MCF 10A (cell line): ENCODE measurements around the gene MTERF4. TPM values are rescaled to one million over a fixed set of nuclear protein-coding genes. Genes with fewer than 3 reads are reported as not detected.

Experiments
- BruUV-seq: library from RNA; stranded (reverse); fragments of 400-500 nt; replicated peaks from 2 replicates; lab custom pipeline; 2021; lab: Mats Ljungman, UMichigan
- CTCF ChIA-PET: fragments of 300-600 bp; sonication (Branson Sonifier 250); formaldehyde crosslinking; extraction: SDS; loops from one replicate; lab custom pipeline; 2021; ENCODE audit warnings: antibody characterized with exemption, inconsistent platforms; lab: Yijun Ruan, JAX
- POLR2A ChIA-PET: fragments of 300-600, 350-650 bp; sonication (Branson Sonifier 250); formaldehyde crosslinking; extraction: SDS; loops from one replicate; lab custom pipeline; 2020; ENCODE audit warnings: antibody characterized with exemption, inconsistent platforms; lab: Yijun Ruan, JAX
- DNase-seq: peaks from one replicate; pipeline ENCODE4 v3.0.0-alpha.2; 2018; ENCODE audit not compliant: unreplicated experiment
- H3K27ac Mint-ChIP-seq: one replicate; pipeline ENCODE4 v1.8.0; 2022; ENCODE audit warnings: mild to moderate bottlenecking, low read depth, mixed read lengths; ENCODE audit not compliant: unreplicated experiment
- H3K27me3 Mint-ChIP-seq: one replicate; pipeline ENCODE4 v1.8.0; 2022; ENCODE audit warnings: mixed read lengths; ENCODE audit not compliant: insufficient read depth, unreplicated experiment
- H3K36me3 Mint-ChIP-seq: one replicate; pipeline ENCODE4 v1.8.0; 2022; ENCODE audit warnings: mild to moderate bottlenecking, moderate library complexity, mixed read lengths; ENCODE audit not compliant: insufficient read depth, unreplicated experiment
- H3K4me1 Mint-ChIP-seq: one replicate; pipeline ENCODE4 v1.8.0; 2022; ENCODE audit warnings: mixed read lengths; ENCODE audit not compliant: insufficient read depth, unreplicated experiment
- H3K4me3 Mint-ChIP-seq: one replicate; pipeline ENCODE4 v1.8.0; 2022; ENCODE audit warnings: mild to moderate bottlenecking, moderate library complexity, mixed read lengths; ENCODE audit not compliant: unreplicated experiment
- H3K9me3 Mint-ChIP-seq: one replicate; pipeline ENCODE4 v1.8.0; 2022; ENCODE audit warnings: mixed read lengths; ENCODE audit not compliant: unreplicated experiment
- intact Hi-C: fragments of 100-400 bp; cut with micrococcal nuclease; formaldehyde crosslinking; loops from 2 replicates; pipeline ENCODE4 v1.14.1; 2022
- total RNA-seq: library from RNA; stranded (reverse); gene quantifications from 2 replicates; pipeline ENCODE4 v1.2.3, GENCODE V29; 2022
- TF ChIP-seq, protein P1 (sequence below): fragments of 200-600 bp; IDR thresholded peaks from one replicate; pipeline ENCODE4 v1.8.0; 2022; ENCODE audit warnings: antibody characterized with exemption, mild to moderate bottlenecking; ENCODE audit not compliant: unreplicated experiment

Gene MTERF4
- total RNA-seq, 1 experiment from 2014 or later, result 29.9 TPM

DNA sequence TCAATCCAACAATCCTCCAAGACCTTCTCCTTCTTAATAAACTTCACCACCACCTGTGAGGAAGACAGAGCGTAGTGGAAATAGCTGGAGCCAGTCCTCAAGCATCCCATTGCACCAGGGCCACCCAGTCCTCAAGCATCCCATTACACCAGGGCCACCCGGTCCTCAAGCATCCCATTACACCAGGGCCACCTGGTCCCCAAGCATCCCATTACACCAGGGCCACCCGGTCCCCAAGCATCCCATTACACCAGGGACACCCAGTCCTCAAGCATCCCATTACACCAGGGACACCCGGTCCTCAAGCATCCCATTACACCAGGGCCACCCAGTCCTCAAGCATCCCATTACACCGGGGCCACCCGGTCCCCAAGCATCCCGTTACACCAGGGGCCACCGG, 13.3 kb upstream of the MTERF4 start:
- TF ChIP-seq, protein P1, sequence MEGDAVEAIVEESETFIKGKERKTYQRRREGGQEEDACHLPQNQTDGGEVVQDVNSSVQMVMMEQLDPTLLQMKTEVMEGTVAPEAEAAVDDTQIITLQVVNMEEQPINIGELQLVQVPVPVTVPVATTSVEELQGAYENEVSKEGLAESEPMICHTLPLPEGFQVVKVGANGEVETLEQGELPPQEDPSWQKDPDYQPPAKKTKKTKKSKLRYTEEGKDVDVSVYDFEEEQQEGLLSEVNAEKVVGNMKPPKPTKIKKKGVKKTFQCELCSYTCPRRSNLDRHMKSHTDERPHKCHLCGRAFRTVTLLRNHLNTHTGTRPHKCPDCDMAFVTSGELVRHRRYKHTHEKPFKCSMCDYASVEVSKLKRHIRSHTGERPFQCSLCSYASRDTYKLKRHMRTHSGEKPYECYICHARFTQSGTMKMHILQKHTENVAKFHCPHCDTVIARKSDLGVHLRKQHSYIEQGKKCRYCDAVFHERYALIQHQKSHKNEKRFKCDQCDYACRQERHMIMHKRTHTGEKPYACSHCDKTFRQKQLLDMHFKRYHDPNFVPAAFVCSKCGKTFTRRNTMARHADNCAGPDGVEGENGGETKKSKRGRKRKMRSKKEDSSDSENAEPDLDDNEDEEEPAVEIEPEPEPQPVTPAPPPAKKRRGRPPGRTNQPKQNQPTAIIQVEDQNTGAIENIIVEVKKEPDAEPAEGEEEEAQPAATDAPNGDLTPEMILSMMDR, result no peak
- ChIA-PET POLR2A (no interaction called here), CTCF (interaction anchor here (0.7 kb wide), 1 partner anchor 38 kb away, joined by 4 read pairs; no protein-coding TSS in a partner anchor)
- H3K4me3 Mint-ChIP-seq, result no peak overlapping the region
- no peaks in the 10 kb centered on the region for H3K4me1 Mint-ChIP-seq
- peaks cover 9% of the 10 kb centered on the region for H3K36me3 Mint-ChIP-seq
- intact Hi-C loops, result no loop called here
- H3K9me3 Mint-ChIP-seq, result no peaks in the 10 kb centered on the region
- no peak overlapping the region for H3K27ac Mint-ChIP-seq
- no peaks in the 10 kb centered on the region for H3K27me3 Mint-ChIP-seq
- BruUV-seq, result no TSS peak
- DNase-seq, result no peak

DNA sequence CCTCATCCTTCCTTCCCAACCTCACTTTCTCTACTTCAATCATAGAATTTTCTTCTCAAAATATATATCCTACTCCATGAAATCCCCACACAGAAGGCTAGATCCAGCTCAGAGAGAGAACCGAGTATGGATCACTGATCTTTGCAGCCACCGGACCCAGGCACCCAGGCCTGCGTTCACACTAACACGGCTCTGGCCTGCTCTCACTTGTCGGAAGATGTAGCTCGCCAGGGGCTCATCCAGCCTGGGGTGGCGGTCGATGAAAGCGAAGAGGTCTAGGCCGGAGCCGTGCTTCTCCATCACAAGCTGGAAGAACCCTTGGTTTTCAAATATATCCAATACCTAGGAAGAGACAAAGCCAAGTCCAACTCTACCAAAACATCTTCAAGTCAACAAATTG, 12.7 kb upstream of the MTERF4 start:
- intact Hi-C loops, result no loop called here
- no TSS peak for BruUV-seq
- Mint-ChIP-seq H3K36me3 (peaks cover 12% of the 10 kb centered on the region), H3K27ac (no peak overlapping the region), H3K27me3 (no peaks in the 10 kb centered on the region), H3K4me1 (no peaks in the 10 kb centered on the region), H3K9me3 (no peaks in the 10 kb centered on the region), H3K4me3 (no peak overlapping the region)
- DNase-seq, result no peak
- ChIA-PET POLR2A (no interaction called here), CTCF (interaction anchor here (0.7 kb wide), 1 partner anchor 37 kb away, joined by 4 read pairs; no protein-coding TSS in a partner anchor)
- TF ChIP-seq, protein P1, result no peak

DNA sequence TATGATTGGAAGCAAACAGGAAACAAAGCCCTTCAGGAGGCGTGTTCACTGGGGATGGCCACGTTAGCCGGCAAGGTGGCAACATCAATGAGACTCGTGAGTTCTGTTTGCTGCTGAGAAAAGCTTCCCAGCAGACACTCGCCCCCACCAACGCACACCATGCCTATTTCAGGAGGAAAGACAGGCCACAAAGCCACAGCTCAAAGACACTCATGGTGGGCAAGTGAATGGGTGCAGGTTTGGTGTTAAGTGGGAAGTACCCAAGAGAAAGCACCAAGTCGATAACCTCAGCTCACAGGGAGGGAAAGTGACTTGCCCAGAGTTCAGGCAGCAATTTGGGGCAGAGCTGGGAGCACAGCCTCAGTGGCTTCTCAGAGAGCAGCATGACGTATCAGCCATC, 10.5 kb upstream of the MTERF4 start:
- ChIA-PET POLR2A (interaction anchor here (0.6 to 1.1 kb wide), 3 partner anchors 9 to 508 kb away, joined by 3 read pairs; no protein-coding TSS in a partner anchor), CTCF (no interaction called here)
- intact Hi-C loops, result no loop called here
- DNase-seq, result no peak
- H3K27me3 Mint-ChIP-seq, result no peaks in the 10 kb centered on the region
- peaks cover 16% of the 10 kb centered on the region for H3K36me3 Mint-ChIP-seq
- no peaks in the 10 kb centered on the region for H3K4me1 Mint-ChIP-seq
- no peaks in the 10 kb centered on the region for H3K9me3 Mint-ChIP-seq
- BruUV-seq, result no TSS peak
- TF ChIP-seq, protein P1, result no peak
- H3K4me3 Mint-ChIP-seq, result no peak overlapping the region
- no peak overlapping the region for H3K27ac Mint-ChIP-seq

DNA sequence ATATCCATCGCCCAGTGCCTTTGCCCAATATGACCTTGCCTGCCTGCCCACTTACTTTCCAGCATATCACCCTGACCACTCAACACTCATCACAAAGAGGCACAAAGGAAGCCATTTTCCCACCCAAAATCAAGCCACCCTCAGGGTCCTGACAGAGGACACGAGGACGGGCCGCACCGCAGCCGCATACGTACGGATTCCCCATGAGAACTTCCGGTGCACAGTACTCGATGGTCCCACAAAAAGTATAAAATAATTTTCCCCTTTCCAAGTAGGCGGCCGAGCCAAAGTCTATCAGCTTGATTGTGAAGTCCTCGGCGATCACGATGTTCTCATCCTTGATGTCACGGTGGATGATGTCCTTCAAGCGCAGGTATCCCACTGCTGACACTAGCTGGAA, 10.0 kb upstream of the MTERF4 start:
- intact Hi-C loops, result no loop called here
- Mint-ChIP-seq H3K4me1 (no peaks in the 10 kb centered on the region), H3K36me3 (peaks cover 16% of the 10 kb centered on the region), H3K27ac (no peak overlapping the region), H3K9me3 (no peaks in the 10 kb centered on the region), H3K4me3 (no peak overlapping the region), H3K27me3 (no peaks in the 10 kb centered on the region)
- TF ChIP-seq, protein P1, result no peak
- ChIA-PET POLR2A (interaction anchor here (0.7 to 1.1 kb wide), 2 partner anchors 8 to 61 kb away, joined by 3 read pairs; no protein-coding TSS in a partner anchor), CTCF (interaction anchor here (0.6 kb wide), 1 partner anchor 551 kb away, joined by 6 read pairs; no protein-coding TSS in a partner anchor)
- no peak for DNase-seq
- no TSS peak for BruUV-seq
